Measurements from ENCODE around the gene BTN3A1.

- no peak for TF ChIP-seq POLR2A (IDR thresholded peaks at IDR 0.05; ENCODE audit: control extremely low read depth in 1 of 2, low read depth in 2 of 2, low read length in 2 of 2)
- TF ChIP-seq CTCF (IDR thresholded peaks at IDR 0.05; ENCODE audit: control extremely low read depth in 1 of 3, insufficient read depth in 1 of 3, low read depth in 1 of 3, low read length in 3 of 3) = no peak
- no peak for TF ChIP-seq MAFK (IDR thresholded peaks at IDR 0.05; ENCODE audit: low read depth, low read length)
These were observed 13.1 kb downstream of the BTN3A1 start for GRCh38 chr6:26415036-26415614.

Data from H1 (cell line).